Heart right ventricle (tissue), 16 donors: ENCODE measurements around the gene RSPH9. TPM values are rescaled to one million over a fixed set of nuclear protein-coding genes. Genes with fewer than 3 reads are reported as not detected.

Experiments used
- ATAC-seq, 8 donors: fragments of 200-7000 bp; cut with Tn5 transposase; one replicate each; pipeline ENCODE4 v1.9.1; 2020; ENCODE audit warnings: mild to moderate bottlenecking in 8 of 8, moderate library complexity in 8 of 8, moderate number of reproducible peaks in 1 of 8
- DNase-seq, 2 donors: peaks; one replicate each; pipeline ENCODE4 v3.0.0-alpha.2; 2020
- H3K27ac ChIP-seq, 10 donors: fragments of 200-600 bp; sonication (generic) in 2 of 10; one replicate each; pipeline versions ENCODE4 v1.5.0 to v1.8.0; 2020 to 2022; ENCODE audit warnings: mild to moderate bottlenecking in 3 of 10
- H3K27me3 ChIP-seq, 7 donors: fragments of 200-600 bp; one replicate each; pipeline ENCODE4 v1.8.0; 2021 to 2022; ENCODE audit warnings: mild to moderate bottlenecking in 2 of 7
- H3K36me3 ChIP-seq, 9 donors: fragments of 200-600 bp; sonication (generic) in 1 of 9; one replicate each; pipeline versions ENCODE4 v1.5.0 to v1.8.0; 2020 to 2022; ENCODE audit warnings: mild to moderate bottlenecking in 2 of 9
- H3K4me1 ChIP-seq, 9 donors: fragments of 200-600 bp; sonication (generic) in 1 of 9; one replicate each; pipeline versions ENCODE4 v1.5.0 to v1.8.0; 2020 to 2022; ENCODE audit warnings: mild to moderate bottlenecking in 4 of 9
- H3K4me3 ChIP-seq, 10 donors: fragments of 200-600 bp; sonication (generic) in 2 of 10; one replicate each; pipeline versions ENCODE4 v1.5.0 to v1.8.0; 2020 to 2022; ENCODE audit warnings: mild to moderate bottlenecking in 7 of 10, moderate library complexity in 2 of 10
- H3K9me3 ChIP-seq, 11 donors: fragments of 200-600 bp in 10 of 11; sonication (generic) in 2 of 11; one replicate each; pipeline versions ENCODE4 v1.5.0 to v1.8.0; 2013 to 2022; ENCODE audit warnings: mild to moderate bottlenecking in 2 of 11, control low read depth in 1 of 11, moderate library complexity in 1 of 11
- CTCF ChIP-seq, 9 donors: fragments of 200-600 bp; sonication (generic) in 2 of 9; IDR thresholded peaks; one replicate each; pipeline versions ENCODE4 v1.5.0 to v1.8.0; 2021 to 2022; ENCODE audit warnings: antibody characterized with exemption in 9 of 9, mild to moderate bottlenecking in 5 of 9, moderate library complexity in 1 of 9
- WGBS, 2 donors: extraction: QIAGEN DNeasy Blood & Tissue Kit; methylation state at CpG; one replicate each; pipeline ENCODE4 v1.1.7; 2013; ENCODE audit warnings: inconsistent platforms in 1 of 2; 5-methylcytosine and 5-hydroxymethylcytosine counted together
- intact Hi-C, 10 donors: fragments of 100-400 bp; cut with DNase I; formaldehyde crosslinking; loops; one replicate each; pipeline versions ENCODE4 v1.11.1 to v1.14.2; 2022
- polyA plus RNA-seq, 2 donors: library from polyadenylated mRNA; stranded (reverse); fragments of 200-250 nt; gene quantifications; one replicate each; pipeline ENCODE4 v1.2.3, GENCODE V29; 2013
- total RNA-seq, 10 donors: library from RNA; stranded (reverse); fragmentation: NEBNext Ultra II Directional in 3 of 10; extraction: Animal tissue kit (Norgen Biotek cat#: 25700) in 3 of 10; gene quantifications; one replicate each; pipeline versions ENCODE4 v1.2.1 to v1.2.4, GENCODE V29; 2021 to 2023
- donor health status: Arrhythmogenic right ventricular cardiomyopathy.
- donor health status: ischemic (EF 13 %, LVEDD 7.1; RV severe dilation, severe dysfunction).
- donor health status: healthy with polysubstance abuse.
- donor health status: DM: no; HTN: yes; CAD: no.
- donor health status: DM: no; HTN: no; CAD: no.
- donor health status: ischemic (EF 25% LVEDD 6.9; RV normal size, moderate dysfunction).
- donor health status: ischemic (EF 25% LVEDD 5.7; RV mildly dilated, moderate dysfunction).
- donor health status: healthy.
- donor health status: DM: yes; HTN: yes; CAD: no.
- donor health status: Ischemic cardiomyopathy.
- donor health status: ischemic (EF 35%, LVEDD 5.7; RV mildly dilated, moderate dysfunction).
- donor health status: nonischemic (EF 11% LVEDD 7.7; RV severe dilation, severe dysfunction).
- donor health status: DM: yes; HTN: yes; CAD: no.
- donor health status: PGD.
- donor health status: ischemic (EF 29% LVEDD 5.4; RV normal size, mild dysfunction).
- donor health status: nonischemic (EF 23%, LVEDD 6.1; RV moderate dilation, normal function).

Gene RSPH9
- total and polyA plus RNA-seq, 12 donors, result 0.09 to 0.45 (median 0.13) TPM; not detected in 5

GRCh38 chr6:43621836-43622180 is 23.0 kb upstream of the RSPH9 start:
- Histone ChIP-seq H3K36me3 (peaks cover 0 to 94% (median 52%) of the 10 kb centered on the region in 9 donors), H3K27ac (no peak overlapping the region), H3K4me1 (peaks cover 0 to 15% (median 7%) of the 10 kb centered on the region in 9 donors), H3K4me3 (no peak overlapping the region), H3K9me3 (no peaks in the 10 kb centered on the region), H3K27me3 (no peaks in the 10 kb centered on the region)
- TF ChIP-seq CTCF (IDR thresholded peaks at IDR 0.05), result no peak
- intact Hi-C loops, result no loop called here
- 94% methylated on average over 10 of the region's 10 CpGs for WGBS, 2 donors
- ATAC-seq (no peak), DNase-seq (no peak)

GRCh38 chr6:43622541-43622940 is 22.3 kb upstream of the RSPH9 start:
- intact Hi-C loops, result no loop called here
- Histone ChIP-seq H3K4me1 (peaks cover 7 to 22% (median 13%) of the 10 kb centered on the region in 9 donors), H3K27me3 (no peaks in the 10 kb centered on the region), H3K36me3 (peaks cover 0 to 90% (median 52%) of the 10 kb centered on the region in 9 donors), H3K27ac (no peak overlapping the region), H3K4me3 (no peak overlapping the region), H3K9me3 (no peaks in the 10 kb centered on the region)
- DNase-seq (no peak), ATAC-seq (no peak)
- TF ChIP-seq CTCF (IDR thresholded peaks at IDR 0.05), result no peak
- WGBS, 2 donors, result 93 to 96% methylated on average over 10 of the region's 10 CpGs

GRCh38 chr6:43623880-43624785 is 20.7 kb upstream of the RSPH9 start:
- ATAC-seq (no peak), DNase-seq (no peak)
- no peak for TF ChIP-seq CTCF (IDR thresholded peaks at IDR 0.05)
- Histone ChIP-seq H3K27ac (no peak overlapping the region), H3K36me3 (peaks cover 0 to 75% (median 52%) of the 10 kb centered on the region in 9 donors), H3K9me3 (no peaks in the 10 kb centered on the region), H3K27me3 (no peaks in the 10 kb centered on the region), H3K4me3 (no peak overlapping the region), H3K4me1 (peaks cover 10 to 29% (median 18%) of the 10 kb centered on the region in 9 donors)
- intact Hi-C loops, result no loop called here
- 87 to 91% methylated on average over 12 of the region's 12 CpGs for WGBS, 2 donors

- ATAC-seq (no peak), DNase-seq (no peak)
- H3K27ac ChIP-seq, result no peak overlapping the region
- peaks cover 0 to 68% (median 52%) of the 10 kb centered on the region in 9 donors for H3K36me3 ChIP-seq
- WGBS, 2 donors, result 80 to 82% methylated on average over 7 of the region's 7 CpGs
- intact Hi-C loops, result no loop called here
- no peaks in the 10 kb centered on the region for H3K9me3 ChIP-seq
- no peak for TF ChIP-seq CTCF (IDR thresholded peaks at IDR 0.05)
- H3K4me1 ChIP-seq, result peaks cover 10 to 29% (median 19%) of the 10 kb centered on the region in 9 donors
- no peak overlapping the region for H3K4me3 ChIP-seq
- H3K27me3 ChIP-seq, result no peaks in the 10 kb centered on the region
Measured at GRCh38 chr6:43624786-43625288, 20.0 kb upstream of the RSPH9 start.
